Left ventricle myocardium inferior (tissue), 1 donor: ENCODE measurements around the gene ZNF215. TPM values are rescaled to one million over a fixed set of nuclear protein-coding genes. Genes with fewer than 3 reads are reported as not detected.

ENCODE experiments used
- DNase-seq: peaks from one replicate; pipeline ENCODE4 v3.0.0-alpha.2; 2020
- H3K27ac ChIP-seq: fragments of 200-600 bp; replicated peaks from 2 replicates; pipeline ENCODE4 v1.8.0; 2021
- H3K27me3 ChIP-seq: fragments of 200-600 bp; 2 replicates; pipeline ENCODE4 v1.8.0; 2021; ENCODE audit warnings: low read depth
- H3K36me3 ChIP-seq: fragments of 200-600 bp; 2 replicates; pipeline ENCODE4 v1.8.0; 2021
- H3K4me1 ChIP-seq: fragments of 200-600 bp; 2 replicates; pipeline ENCODE4 v1.8.0; 2021
- H3K4me3 ChIP-seq: fragments of 200-600 bp; 2 replicates; pipeline ENCODE4 v1.8.0; 2021; ENCODE audit warnings: mild to moderate bottlenecking, moderate library complexity
- H3K9me3 ChIP-seq: fragments of 200-600 bp; replicated peaks from 2 replicates; pipeline ENCODE4 v1.8.0; 2021
- CTCF ChIP-seq: fragments of 200-600 bp; IDR thresholded peaks from 2 replicates; pipeline ENCODE4 v1.8.0; 2021; ENCODE audit warnings: antibody characterized with exemption, mild to moderate bottlenecking, borderline replicate concordance
- intact Hi-C: fragments of 100-400 bp; cut with micrococcal nuclease; formaldehyde crosslinking; loops from one replicate; pipeline ENCODE4 v1.11.0; 2022
- total RNA-seq: library from RNA; stranded (reverse); fragmentation: NEBNext Ultra II Directional; extraction: Animal tissue kit (Norgen Biotek cat#: 25700); gene quantifications from one replicate; pipeline ENCODE4 v1.2.1, GENCODE V29; 2021
- donor health status: DM: no; HTN: yes; CAD: no; lungs with severe emphysema.

ZNF215 gene
- total RNA-seq, 1 donor from 2014 or later: 0.77 TPM

- Histone ChIP-seq H3K4me1 (no peaks in the 10 kb centered on the region), H3K9me3 (no peaks in the 10 kb centered on the region), H3K27ac (no peak overlapping the region), H3K36me3 (no peaks in the 10 kb centered on the region), H3K27me3 (no peaks in the 10 kb centered on the region), H3K4me3 (no peak overlapping the region)
- DNase-seq: no peak
- TF ChIP-seq CTCF: no peak
- intact Hi-C loops: no loop called here
Observed at GRCh38 chr11:6911378-6911777, 14.8 kb upstream of the ZNF215 start.

DNA sequence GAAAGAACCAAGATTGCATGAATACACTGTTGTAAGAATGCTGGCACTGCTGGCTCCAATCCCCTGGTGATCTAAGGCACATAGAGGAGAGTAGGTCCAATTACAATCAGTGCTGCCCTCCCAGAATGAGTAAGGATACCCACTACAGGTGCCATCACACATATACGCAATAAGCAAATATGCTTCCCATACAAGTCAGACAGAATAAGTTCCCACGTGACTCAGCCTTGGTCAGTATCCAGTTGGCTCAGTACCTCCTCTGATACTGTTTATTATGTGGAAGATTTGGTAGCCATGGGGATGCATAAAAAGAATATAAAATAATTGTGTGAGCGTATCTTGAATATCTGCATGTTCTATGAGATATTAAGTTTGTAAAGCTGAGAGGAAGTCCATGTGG, 14.3 kb upstream of the ZNF215 start:
- Histone ChIP-seq H3K9me3 (no peaks in the 10 kb centered on the region), H3K36me3 (no peaks in the 10 kb centered on the region), H3K27ac (no peak overlapping the region), H3K4me3 (no peak overlapping the region), H3K4me1 (no peaks in the 10 kb centered on the region), H3K27me3 (no peaks in the 10 kb centered on the region)
- DNase-seq: no peak
- intact Hi-C loops: no loop called here
- no peak for TF ChIP-seq CTCF

- no peaks in the 10 kb centered on the region for H3K27me3 ChIP-seq
- H3K9me3 ChIP-seq: peaks cover 4% of the 10 kb centered on the region
- no peak overlapping the region for H3K27ac ChIP-seq
- no peaks in the 10 kb centered on the region for H3K4me1 ChIP-seq
- no peaks in the 10 kb centered on the region for H3K36me3 ChIP-seq
- no peak for TF ChIP-seq CTCF
- H3K4me3 ChIP-seq: no peak overlapping the region
- intact Hi-C loops: no loop called here
- DNase-seq: no peak
Observed at GRCh38 chr11:6919698-6920097, 6.5 kb upstream of the ZNF215 start.

GRCh38 chr11:6920702-6921101, 5.5 kb upstream of the ZNF215 start, which contains the start of gene OR2D3:
Gene OR2D3, plus strand, starts transcription at chr11:6921002. Its CDS starts 0 bp downstream, at chr11:6921002.
- intact Hi-C loops: no loop called here
- no peak for DNase-seq
- no peaks in the 10 kb centered on the region for H3K36me3 ChIP-seq
- peaks cover 4% of the 10 kb centered on the region for H3K9me3 ChIP-seq
- no peak within 1 kb of the TSS for H3K4me3 ChIP-seq
- no peak for TF ChIP-seq CTCF
- H3K27ac ChIP-seq: no peak within 1 kb of the TSS
- no peaks in the 10 kb centered on the region for H3K27me3 ChIP-seq
- H3K4me1 ChIP-seq: peaks cover under 1% of the 10 kb centered on the region

DNA sequence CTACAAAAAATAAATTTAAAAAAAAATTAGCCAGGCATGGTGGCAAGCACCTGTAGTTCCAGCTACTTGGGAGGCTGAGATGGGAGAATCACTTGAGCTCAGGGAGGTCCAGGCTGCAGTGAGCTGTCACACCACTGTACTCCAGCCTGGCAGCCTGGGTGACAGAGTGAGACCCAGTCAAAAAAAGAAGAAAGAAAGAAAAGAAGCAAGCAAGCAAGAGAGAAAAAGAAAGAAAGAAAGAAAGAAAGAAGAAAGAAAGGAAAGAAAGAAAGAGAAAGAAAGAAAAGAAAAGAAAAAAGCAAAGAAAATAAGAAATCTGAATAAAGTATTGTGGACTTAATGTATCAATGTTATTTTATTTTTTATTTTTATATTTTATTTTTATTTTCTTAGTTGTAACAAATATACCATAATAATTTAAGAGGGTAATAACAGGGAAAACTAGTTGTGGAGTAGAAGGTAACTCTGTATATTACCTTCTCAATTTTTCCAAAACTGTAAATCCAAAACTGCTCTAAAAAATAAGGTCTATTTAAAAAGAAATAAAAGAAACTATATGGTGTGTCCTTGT, 1.1 kb upstream of the ZNF215 start:
- peaks cover 33% of the 10 kb centered on the region for H3K27me3 ChIP-seq
- H3K4me1 ChIP-seq: peaks cover 17% of the 10 kb centered on the region
- no peak overlapping the region for H3K27ac ChIP-seq
- no peak for TF ChIP-seq CTCF
- intact Hi-C loops: no loop called here
- no peak overlapping the region for H3K4me3 ChIP-seq
- H3K36me3 ChIP-seq: no peaks in the 10 kb centered on the region
- DNase-seq: no peak
- H3K9me3 ChIP-seq: no peaks in the 10 kb centered on the region
